ENCODE results near the gene COX6A2.

The COX6A2 gene

DNA sequence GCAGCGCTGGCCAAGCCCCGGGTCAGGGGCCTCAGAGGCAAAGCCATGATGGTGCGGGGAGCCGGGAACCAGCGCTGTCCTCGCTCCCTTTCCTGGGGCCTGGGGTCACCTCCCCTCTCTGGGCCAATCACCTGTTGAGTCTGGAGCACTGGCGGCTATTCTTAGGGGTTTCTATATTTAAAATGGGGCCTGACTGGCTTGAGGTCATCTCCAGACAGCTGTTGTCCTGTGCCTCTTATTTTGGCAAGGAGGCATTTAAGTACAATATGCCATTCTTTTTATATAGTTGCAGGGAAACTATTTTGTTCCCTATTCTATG, at the start of gene COX6A2:
Gene COX6A2, minus strand, starts transcription at position 82 of the 319 bp plus-strand sequence. Its CDS starts 35 bp downstream, at position 47.
- Histone ChIP-seq H3K27ac (ENCODE audit: low read depth, low read length) (no peak within 1 kb of the TSS), H3K4me1 (ENCODE audit: control insufficient read depth, insufficient read depth, low read length) (0 out of 2 replicates have a peak, but pooled peaks cover 2% of the 10 kb centered on the region), H3K36me3 (ENCODE audit: control insufficient read depth, insufficient read depth, low read length) (no peaks in the 10 kb centered on the region), H3K4me3 (ENCODE audit: low read depth, low read length) (0 out of 2 replicates have a peak within 1 kb of the TSS, but pooled peaks have one; percentile 21), H3K27me3 (ENCODE audit: control insufficient read depth, insufficient read depth, low read length) (peaks cover 16% of the 10 kb centered on the region), H3K9me3 (ENCODE audit: control insufficient read depth, insufficient read depth, low read length) (no peaks in the 10 kb centered on the region), H3K9ac (ENCODE audit: low read depth, low read length) (no peak within 1 kb of the TSS)

DNA sequence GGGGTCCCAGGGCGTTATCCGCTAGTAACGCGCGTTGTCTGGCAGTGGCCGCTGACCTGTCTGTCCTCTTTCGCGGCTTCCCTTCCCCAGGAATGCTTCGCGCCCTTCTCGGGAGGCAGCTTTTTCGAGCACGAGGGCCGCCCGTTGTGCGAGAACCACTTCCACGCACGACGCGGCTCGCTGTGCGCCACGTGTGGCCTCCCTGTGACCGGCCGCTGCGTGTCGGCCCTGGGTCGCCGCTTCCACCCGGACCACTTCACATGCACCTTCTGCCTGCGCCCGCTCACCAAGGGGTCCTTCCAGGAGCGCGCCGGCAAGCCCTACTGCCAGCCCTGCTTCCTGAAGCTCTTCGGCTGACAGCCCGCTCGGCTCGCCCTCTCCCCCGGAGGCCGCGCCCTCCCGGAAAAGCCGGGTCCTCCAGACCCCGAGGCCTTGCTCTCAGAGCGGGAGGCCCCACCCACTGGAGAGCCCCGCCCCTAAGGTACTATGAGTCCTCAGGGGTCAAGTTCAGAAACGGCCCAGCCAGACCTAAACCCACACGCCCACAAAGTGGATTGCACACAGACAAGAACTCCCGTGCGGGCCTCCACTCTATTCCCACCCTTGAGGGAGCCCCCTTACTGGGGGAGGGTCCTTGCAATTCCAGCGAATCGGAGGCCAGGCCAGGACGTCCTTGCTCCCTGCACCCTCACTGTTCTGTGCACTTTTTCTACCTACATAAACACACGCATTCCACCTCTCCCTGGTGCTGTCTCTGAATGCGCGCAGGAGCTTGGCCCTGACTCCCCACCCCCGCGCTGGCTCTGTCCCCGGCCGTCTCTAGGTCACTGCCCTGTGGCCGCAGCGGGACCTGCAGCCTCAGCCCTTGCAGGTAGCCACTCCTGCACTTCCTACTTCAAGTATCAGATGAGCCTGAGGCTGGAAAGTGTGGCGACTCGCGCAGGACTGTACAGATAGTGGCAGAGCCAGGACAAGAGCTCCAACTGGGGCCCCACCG, 49.4 kb upstream of the COX6A2 start:
- Histone ChIP-seq H3K4me3 (ENCODE audit: low read depth, low read length) (peak overlapping the region; percentile 80), H3K36me3 (ENCODE audit: control insufficient read depth, insufficient read depth, low read length) (peaks cover 6% of the 10 kb centered on the region; the same call in 1 of the 2 replicates), H3K27ac (ENCODE audit: low read depth, low read length) (no peak overlapping the region), H3K4me1 (ENCODE audit: control insufficient read depth, insufficient read depth, low read length) (no peaks in the 10 kb centered on the region), H3K27me3 (ENCODE audit: control insufficient read depth, insufficient read depth, low read length) (peaks cover 51% of the 10 kb centered on the region), H3K9ac (ENCODE audit: low read depth, low read length) (no peak overlapping the region), H3K9me3 (ENCODE audit: control insufficient read depth, insufficient read depth, low read length) (no peaks in the 10 kb centered on the region)

DNA sequence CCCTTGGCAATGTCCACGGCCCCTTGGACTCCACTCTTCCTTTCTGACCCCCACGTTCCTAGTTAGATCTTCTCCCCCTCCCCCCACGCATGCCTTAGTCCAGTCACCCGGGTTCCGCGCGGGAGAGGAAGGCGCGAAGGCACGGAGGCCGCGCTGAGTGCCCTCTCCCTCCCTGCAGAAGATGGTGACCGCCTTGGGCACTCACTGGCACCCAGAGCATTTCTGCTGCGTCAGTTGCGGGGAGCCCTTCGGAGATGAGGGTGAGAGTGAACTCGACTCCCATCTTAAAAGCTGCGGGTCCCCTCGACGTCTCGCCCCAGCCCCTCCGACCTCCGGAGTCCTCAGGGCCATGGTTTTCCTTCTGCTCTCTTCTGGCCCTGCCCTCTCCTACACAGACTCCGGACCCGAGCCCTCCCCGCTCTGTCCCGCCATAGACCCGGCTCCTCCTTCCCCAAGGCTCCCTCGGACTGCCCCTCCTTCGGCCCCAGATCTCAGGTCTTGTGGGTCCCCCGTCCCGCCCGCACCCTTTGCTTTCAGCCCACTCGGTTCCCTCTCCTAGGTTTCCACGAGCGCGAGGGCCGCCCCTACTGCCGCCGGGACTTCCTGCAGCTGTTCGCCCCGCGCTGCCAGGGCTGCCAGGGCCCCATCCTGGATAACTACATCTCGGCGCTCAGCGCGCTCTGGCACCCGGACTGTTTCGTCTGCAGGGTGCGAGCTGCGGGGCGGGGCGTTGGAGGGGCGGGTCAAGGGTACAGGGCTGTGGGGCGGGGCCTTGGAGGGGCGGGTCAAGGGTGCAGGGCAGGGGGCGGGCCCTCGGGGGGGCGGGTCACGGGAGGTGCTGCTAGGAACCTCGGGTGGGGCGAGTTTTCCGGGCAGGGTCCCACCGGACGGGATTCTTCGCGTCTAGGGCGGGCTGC, 48.4 kb upstream of the COX6A2 start:
- H3K4me3 ChIP-seq (ENCODE audit: low read depth, low read length) = peak overlapping the region; percentile 80
- H3K9ac ChIP-seq (ENCODE audit: low read depth, low read length) = no peak overlapping the region
- no peak overlapping the region for H3K27ac ChIP-seq (ENCODE audit: low read depth, low read length)
- peaks cover 44% of the 10 kb centered on the region for H3K27me3 ChIP-seq (ENCODE audit: control insufficient read depth, insufficient read depth, low read length)
- H3K36me3 ChIP-seq (ENCODE audit: control insufficient read depth, insufficient read depth, low read length) = peaks cover 6% of the 10 kb centered on the region; the same call in 1 of the 2 replicates
- no peaks in the 10 kb centered on the region for H3K9me3 ChIP-seq (ENCODE audit: control insufficient read depth, insufficient read depth, low read length)
- H3K4me1 ChIP-seq (ENCODE audit: control insufficient read depth, insufficient read depth, low read length) = peaks cover under 1% of the 10 kb centered on the region; the same call in 1 of the 2 replicates

DNA sequence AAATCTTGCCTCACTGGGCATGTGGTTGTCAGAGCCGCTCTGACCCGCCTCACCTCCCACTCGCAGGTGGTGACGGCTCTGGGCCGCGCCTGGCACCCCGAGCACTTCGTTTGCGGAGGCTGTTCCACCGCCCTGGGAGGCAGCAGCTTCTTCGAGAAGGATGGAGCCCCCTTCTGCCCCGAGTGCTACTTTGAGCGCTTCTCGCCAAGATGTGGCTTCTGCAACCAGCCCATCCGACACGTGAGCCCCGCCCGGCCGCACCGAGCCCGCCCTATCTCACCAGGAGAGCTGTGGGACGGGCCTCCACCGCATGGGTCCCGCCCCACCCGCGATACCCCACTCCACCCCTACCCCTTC, 47.8 kb upstream of the COX6A2 start:
- Histone ChIP-seq H3K4me3 (ENCODE audit: low read depth, low read length) (peak overlapping the region; percentile 71), H3K4me1 (ENCODE audit: control insufficient read depth, insufficient read depth, low read length) (peaks cover 7% of the 10 kb centered on the region), H3K36me3 (ENCODE audit: control insufficient read depth, insufficient read depth, low read length) (peaks cover 6% of the 10 kb centered on the region; the same call in 1 of the 2 replicates), H3K27me3 (ENCODE audit: control insufficient read depth, insufficient read depth, low read length) (peaks cover 43% of the 10 kb centered on the region), H3K27ac (ENCODE audit: low read depth, low read length) (no peak overlapping the region), H3K9me3 (ENCODE audit: control insufficient read depth, insufficient read depth, low read length) (no peaks in the 10 kb centered on the region), H3K9ac (ENCODE audit: low read depth, low read length) (no peak overlapping the region)

DNA sequence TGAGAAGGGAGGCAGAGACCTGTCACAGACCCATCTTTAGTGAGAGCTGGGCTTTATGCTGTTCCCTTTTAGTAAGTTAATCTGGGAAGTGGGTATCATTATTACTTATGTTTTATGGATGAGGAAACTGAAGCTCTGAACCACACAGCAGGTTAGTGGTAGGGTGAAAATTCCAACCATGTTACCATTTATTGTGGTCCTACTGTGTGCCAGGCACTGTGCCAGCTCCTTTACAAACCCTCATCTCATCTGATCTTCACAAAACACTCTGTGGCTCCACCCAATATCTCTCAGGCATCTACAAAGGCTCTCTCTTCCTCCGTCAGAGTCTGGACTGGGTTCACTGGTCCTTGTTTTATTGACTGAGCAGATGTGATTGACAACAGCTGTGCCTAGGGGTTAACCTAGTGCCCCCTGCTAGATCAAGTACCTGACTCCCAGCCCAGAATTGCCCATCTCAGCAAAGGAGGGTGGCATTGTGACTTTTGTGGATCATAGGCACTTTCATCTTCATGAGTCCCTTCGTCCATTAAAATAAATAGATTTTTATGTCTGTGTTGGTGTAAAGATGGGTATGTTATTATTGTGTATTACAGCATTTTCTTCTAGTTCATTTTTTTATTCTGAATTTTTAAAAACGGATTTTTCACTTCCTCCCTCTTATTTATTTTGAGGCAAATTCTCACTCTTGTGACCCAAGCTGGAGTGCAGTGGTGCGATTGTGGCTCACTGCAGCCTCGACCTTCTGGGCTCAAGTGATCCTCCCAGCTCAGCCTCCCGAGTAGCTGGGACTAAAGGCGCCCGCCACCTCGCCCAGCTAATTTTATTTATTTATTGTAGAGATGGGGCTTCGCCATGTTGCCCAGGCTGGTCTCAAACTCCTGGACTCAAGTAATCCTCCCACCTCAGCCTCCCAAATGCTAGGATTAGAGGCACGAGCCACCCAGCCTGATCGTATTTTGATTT, 46.9 kb upstream of the COX6A2 start:
- peaks cover 6% of the 10 kb centered on the region; the same call in 1 of the 2 replicates for H3K36me3 ChIP-seq (ENCODE audit: control insufficient read depth, insufficient read depth, low read length)
- H3K27me3 ChIP-seq (ENCODE audit: control insufficient read depth, insufficient read depth, low read length) = peaks cover 39% of the 10 kb centered on the region
- H3K4me1 ChIP-seq (ENCODE audit: control insufficient read depth, insufficient read depth, low read length) = peaks cover 7% of the 10 kb centered on the region
- no peaks in the 10 kb centered on the region for H3K9me3 ChIP-seq (ENCODE audit: control insufficient read depth, insufficient read depth, low read length)
- H3K9ac ChIP-seq (ENCODE audit: low read depth, low read length) = no peak overlapping the region
- no peak overlapping the region for H3K4me3 ChIP-seq (ENCODE audit: low read depth, low read length)
- no peak overlapping the region for H3K27ac ChIP-seq (ENCODE audit: low read depth, low read length)

DNA sequence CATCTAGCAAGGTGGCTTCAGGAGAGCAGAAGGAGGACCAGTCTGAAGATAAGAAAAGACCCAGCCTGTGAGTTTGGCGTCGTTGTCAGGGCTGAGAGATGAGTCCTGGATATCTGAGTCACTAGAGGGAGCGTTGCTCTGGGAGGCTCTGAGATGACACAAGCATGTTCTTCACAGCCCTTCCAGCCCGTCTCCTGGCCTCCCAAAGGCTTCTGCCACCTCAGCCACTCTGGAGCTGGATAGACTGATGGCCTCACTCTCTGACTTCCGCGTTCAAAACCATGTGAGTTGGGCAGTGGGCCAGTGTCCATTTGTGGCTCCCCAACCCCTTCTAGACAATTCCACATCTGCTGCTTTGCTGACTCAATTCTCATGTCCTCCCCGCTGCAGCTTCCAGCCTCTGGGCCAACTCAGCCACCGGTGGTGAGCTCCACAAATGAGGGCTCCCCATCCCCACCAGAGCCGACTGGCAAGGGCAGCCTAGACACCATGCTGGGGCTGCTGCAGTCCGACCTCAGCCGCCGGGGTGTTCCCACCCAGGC, 46.1 kb upstream of the COX6A2 start:
- peaks cover 35% of the 10 kb centered on the region for H3K27me3 ChIP-seq (ENCODE audit: control insufficient read depth, insufficient read depth, low read length)
- H3K4me3 ChIP-seq (ENCODE audit: low read depth, low read length) = no peak overlapping the region
- H3K4me1 ChIP-seq (ENCODE audit: control insufficient read depth, insufficient read depth, low read length) = peaks cover 7% of the 10 kb centered on the region
- H3K9ac ChIP-seq (ENCODE audit: low read depth, low read length) = no peak overlapping the region
- peaks cover 6% of the 10 kb centered on the region; the same call in 1 of the 2 replicates for H3K36me3 ChIP-seq (ENCODE audit: control insufficient read depth, insufficient read depth, low read length)
- no peaks in the 10 kb centered on the region for H3K9me3 ChIP-seq (ENCODE audit: control insufficient read depth, insufficient read depth, low read length)
- H3K27ac ChIP-seq (ENCODE audit: low read depth, low read length) = no peak overlapping the region

DNA sequence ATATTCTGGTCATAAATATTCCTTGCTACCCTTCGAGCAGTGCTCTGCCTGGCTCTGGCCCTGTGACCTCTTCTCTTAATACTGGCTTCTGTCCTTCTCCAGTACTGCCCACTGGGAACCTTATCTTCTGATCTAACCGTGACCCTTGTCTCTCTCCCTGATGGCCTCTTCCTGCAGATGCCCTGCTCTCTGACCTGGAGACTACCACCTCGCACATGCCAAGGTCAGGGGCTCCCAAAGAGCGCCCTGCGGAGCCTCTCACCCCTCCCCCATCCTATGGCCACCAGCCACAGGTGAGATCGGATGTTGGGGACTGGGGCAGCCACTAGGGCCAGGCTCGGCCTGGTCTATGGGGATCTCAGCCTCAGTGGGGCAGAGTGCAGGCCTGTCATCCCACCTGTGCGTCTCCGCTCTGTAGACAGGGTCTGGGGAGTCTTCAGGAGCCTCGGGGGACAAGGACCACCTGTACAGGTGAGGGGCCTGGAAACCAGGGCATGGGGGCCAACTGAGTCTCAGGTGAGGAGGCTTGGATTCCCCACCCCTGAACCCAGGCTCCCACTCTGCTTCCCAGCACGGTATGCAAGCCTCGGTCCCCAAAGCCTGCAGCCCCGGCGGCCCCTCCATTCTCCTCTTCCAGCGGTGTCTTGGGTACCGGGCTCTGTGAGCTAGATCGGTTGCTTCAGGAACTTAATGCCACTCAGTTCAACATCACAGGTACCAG, 45.3 kb upstream of the COX6A2 start:
- no peak overlapping the region for H3K4me3 ChIP-seq (ENCODE audit: low read depth, low read length)
- H3K9me3 ChIP-seq (ENCODE audit: control insufficient read depth, insufficient read depth, low read length) = no peaks in the 10 kb centered on the region
- H3K27ac ChIP-seq (ENCODE audit: low read depth, low read length) = no peak overlapping the region
- peaks cover 7% of the 10 kb centered on the region for H3K4me1 ChIP-seq (ENCODE audit: control insufficient read depth, insufficient read depth, low read length)
- no peak overlapping the region for H3K9ac ChIP-seq (ENCODE audit: low read depth, low read length)
- peaks cover 35% of the 10 kb centered on the region for H3K27me3 ChIP-seq (ENCODE audit: control insufficient read depth, insufficient read depth, low read length)
- peaks cover 6% of the 10 kb centered on the region; the same call in 1 of the 2 replicates for H3K36me3 ChIP-seq (ENCODE audit: control insufficient read depth, insufficient read depth, low read length)

DNA sequence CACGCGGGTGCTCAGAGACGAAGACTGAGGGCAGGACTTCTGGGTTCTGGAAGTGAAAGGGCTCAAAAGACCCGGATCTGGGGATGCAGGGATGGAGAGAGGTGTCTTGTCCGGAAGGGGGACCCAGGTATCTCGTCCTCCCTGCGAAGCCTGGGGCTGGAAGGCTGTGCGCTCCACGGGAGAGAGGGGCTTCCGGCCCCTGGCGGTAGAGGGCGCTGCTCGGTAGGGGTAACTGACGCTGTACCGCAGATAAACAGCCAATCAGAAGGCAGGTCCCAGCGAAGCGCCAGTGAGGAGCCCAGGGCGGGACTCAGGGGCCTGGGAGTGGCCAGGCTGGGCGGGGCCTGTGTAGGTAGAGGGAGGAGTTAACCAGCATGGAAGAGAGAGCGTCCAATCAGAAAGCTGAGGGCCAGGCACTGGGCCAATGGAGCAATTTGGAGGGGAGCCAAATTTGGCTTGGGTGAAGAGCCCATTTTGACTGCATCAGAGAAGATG, 44.6 kb upstream of the COX6A2 start:
- Histone ChIP-seq H3K4me1 (ENCODE audit: control insufficient read depth, insufficient read depth, low read length) (peaks cover 7% of the 10 kb centered on the region), H3K4me3 (ENCODE audit: low read depth, low read length) (peak overlapping the region; percentile 72), H3K9ac (ENCODE audit: low read depth, low read length) (no peak overlapping the region), H3K27me3 (ENCODE audit: control insufficient read depth, insufficient read depth, low read length) (peaks cover 35% of the 10 kb centered on the region), H3K9me3 (ENCODE audit: control insufficient read depth, insufficient read depth, low read length) (no peaks in the 10 kb centered on the region), H3K27ac (ENCODE audit: low read depth, low read length) (no peak overlapping the region), H3K36me3 (ENCODE audit: control insufficient read depth, insufficient read depth, low read length) (peaks cover 6% of the 10 kb centered on the region; the same call in 1 of the 2 replicates)

DNA sequence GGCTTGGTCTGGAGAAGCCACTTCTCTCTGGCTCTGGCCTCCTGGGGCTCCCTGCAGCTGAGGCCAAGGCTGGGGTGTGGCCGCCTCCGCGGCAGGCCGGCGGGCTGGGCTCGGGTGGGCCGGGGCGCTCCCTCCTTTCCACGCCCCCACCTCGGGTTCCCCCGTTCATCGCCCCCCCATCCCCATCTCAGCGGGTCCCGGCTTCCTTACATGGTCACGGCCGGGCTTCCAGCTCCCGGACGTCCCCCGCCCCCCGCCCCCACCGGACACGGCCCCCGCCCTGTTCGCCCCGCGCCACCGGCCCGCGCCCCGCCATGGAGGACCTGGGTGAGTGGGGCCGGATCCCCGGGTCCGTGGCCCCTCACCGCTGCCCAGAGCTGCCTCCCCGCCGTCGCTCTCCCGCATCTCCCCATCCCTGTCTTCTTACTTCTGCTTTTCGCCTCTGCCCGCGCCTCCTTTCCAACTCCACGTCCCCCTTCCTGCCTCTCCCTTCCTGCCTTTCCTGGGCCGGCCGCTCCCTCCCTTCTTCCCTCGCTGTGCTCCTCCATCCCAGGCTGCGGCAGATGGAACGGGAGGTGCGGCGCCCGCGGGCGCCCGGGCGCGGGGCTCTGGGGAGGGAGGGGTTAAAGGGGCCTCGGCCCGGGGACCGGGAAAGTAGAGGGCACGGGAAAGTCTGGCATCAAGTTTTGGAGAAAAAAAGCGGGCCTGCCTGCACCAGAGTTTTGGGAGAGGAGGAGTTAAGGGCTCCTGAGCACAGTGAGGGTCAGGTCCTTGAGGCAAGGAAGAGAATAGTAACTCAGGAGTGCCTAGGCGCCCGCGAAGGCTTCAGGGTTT, 43.9 kb upstream of the COX6A2 start, which contains the start of gene TGFB1I1:
Gene TGFB1I1, plus strand, starts transcription at position 278 of the 834 bp plus-strand sequence. Its CDS starts 37 bp downstream, at position 315.
- no peak within 1 kb of the TSS for H3K27ac ChIP-seq (ENCODE audit: low read depth, low read length)
- H3K9ac ChIP-seq (ENCODE audit: low read depth, low read length) = 0 out of 2 replicates have a peak within 1 kb of the TSS, but pooled peaks have one; percentile 23
- H3K9me3 ChIP-seq (ENCODE audit: control insufficient read depth, insufficient read depth, low read length) = no peaks in the 10 kb centered on the region
- peaks cover 35% of the 10 kb centered on the region for H3K27me3 ChIP-seq (ENCODE audit: control insufficient read depth, insufficient read depth, low read length)
- H3K4me3 ChIP-seq (ENCODE audit: low read depth, low read length) = peak within 1 kb of the TSS; percentile 72
- H3K36me3 ChIP-seq (ENCODE audit: control insufficient read depth, insufficient read depth, low read length) = peaks cover 8% of the 10 kb centered on the region; the same call in 1 of the 2 replicates
- peaks cover 7% of the 10 kb centered on the region for H3K4me1 ChIP-seq (ENCODE audit: control insufficient read depth, insufficient read depth, low read length)
